Stimulated activated CD4-positive, alpha-beta T cell treated with anti-CD3 and anti-CD28 coated beads, Interleukin-15, amount 100 ng/mL, for 48 hours (primary cell): Measurements from ENCODE around the gene ZNF3.

Experiments used
- DNase-seq, 2 donors: peaks; one replicate each; pipeline ENCODE4 v3.0.0-alpha.2; 2020; ENCODE audit warnings: low read depth in 2 of 2

The ZNF3 gene

GRCh38 chr7:100109521-100110163, 28.1 kb upstream of the ZNF3 start:
- DNase-seq, result no peak

- no peak for DNase-seq
Measured at GRCh38 chr7:100107890-100108289, 26.4 kb upstream of the ZNF3 start.

GRCh38 chr7:100107125-100107737, 25.7 kb upstream of the ZNF3 start:
- no peak for DNase-seq

GRCh38 chr7:100106633-100107032, 25.1 kb upstream of the ZNF3 start:
- no peak for DNase-seq

- DNase-seq, result no peak
Measured at GRCh38 chr7:100105534-100105933, 24.0 kb upstream of the ZNF3 start.

GRCh38 chr7:100102950-100103840, 21.7 kb upstream of the ZNF3 start:
- no peak for DNase-seq

GRCh38 chr7:100101016-100101862, 19.7 kb upstream of the ZNF3 start, which contains the start of the genes AP4M1 and MCM7:
AP4M1 (plus strand) TSS chr7:100101643; CDS start chr7:100101715, 72 bp downstream.
MCM7 (minus strand) TSS chr7:100101397; CDS start chr7:100101294, 103 bp downstream.
- peak; percentile 97 to 98 for DNase-seq

GRCh38 chr7:100100420-100101015, 19.0 kb upstream of the ZNF3 start:
- peak; percentile 72 to 81 for DNase-seq

- DNase-seq, result no peak
Measured at GRCh38 chr7:100099452-100099851, 17.9 kb upstream of the ZNF3 start.

GRCh38 chr7:100098913-100099312, 17.4 kb upstream of the ZNF3 start:
- DNase-seq, result no peak

- DNase-seq, result no peak
Measured at GRCh38 chr7:100095704-100096103, 14.2 kb upstream of the ZNF3 start.

GRCh38 chr7:100095289-100095688, 13.8 kb upstream of the ZNF3 start:
- DNase-seq, result no peak

- DNase-seq, result no peak
Measured at GRCh38 chr7:100093925-100094486, 12.5 kb upstream of the ZNF3 start.

GRCh38 chr7:100093498-100093897, 12.0 kb upstream of the ZNF3 start:
- no peak for DNase-seq

- DNase-seq, result no peak
Measured at GRCh38 chr7:100093054-100093453, 11.5 kb upstream of the ZNF3 start.

- no peak for DNase-seq
Measured at GRCh38 chr7:100091411-100092181, 10.1 kb upstream of the ZNF3 start.

GRCh38 chr7:100090527-100091410, 9.2 kb upstream of the ZNF3 start:
- no peak for DNase-seq

- no peak for DNase-seq
Measured at GRCh38 chr7:100089458-100090196, 8.1 kb upstream of the ZNF3 start.
